ENCODE data around the gene GATA1.
"Not testable (repeated sequence)": the region's sequence is repeated elsewhere in the genome, so short reads cannot be mapped to it uniquely, and the experiment has no call there.

Gene GATA1

GRCh38 chrX:48816014-48816810, 29.8 kb downstream of the GATA1 start:
- DNase-seq = no peak

GRCh38 chrX:48818098-48818497, 31.7 kb downstream of the GATA1 start:
- no peak for DNase-seq

- DNase-seq = no peak
Measured at GRCh38 chrX:48818866-48819265, 32.5 kb downstream of the GATA1 start.

GRCh38 chrX:48819394-48819793, 33.0 kb downstream of the GATA1 start:
- not testable (repeated sequence) for DNase-seq

GRCh38 chrX:48823053-48823452, 36.7 kb downstream of the GATA1 start:
- no peak for DNase-seq

GRCh38 chrX:48824066-48824465, 37.7 kb downstream of the GATA1 start:
- DNase-seq = no peak

- DNase-seq = peak; percentile 33 to 58
Measured at GRCh38 chrX:48826135-48826875, 39.9 kb downstream of the GATA1 start, which contains the start of gene ERAS. Gene ERAS, plus strand, starts transcription at chrX:48826513. Its CDS starts 2,611 bp downstream, at chrX:48829124.

GRCh38 chrX:48826876-48827653, 40.7 kb downstream of the GATA1 start:
- peak; percentile 3 to 9 for DNase-seq

- no peak for DNase-seq
Measured at GRCh38 chrX:48827654-48827968, 41.2 kb downstream of the GATA1 start.

- DNase-seq = no peak
Measured at GRCh38 chrX:48829016-48829735, 42.8 kb downstream of the GATA1 start.

- DNase-seq = no peak
Measured at GRCh38 chrX:48831136-48831908, 44.9 kb downstream of the GATA1 start.

- no peak for DNase-seq
Measured at GRCh38 chrX:48831909-48832291, 45.5 kb downstream of the GATA1 start.

- peak; percentile 17 to 20 for DNase-seq
Measured at GRCh38 chrX:48833542-48834138, 47.2 kb downstream of the GATA1 start.

GRCh38 chrX:48834383-48834709, 48.0 kb downstream of the GATA1 start:
- no peak for DNase-seq

GRCh38 chrX:48835524-48836329, 49.3 kb downstream of the GATA1 start, which contains the start of gene PCSK1N:
Gene PCSK1N, minus strand, starts transcription at chrX:48835610. Its CDS starts 78 bp downstream, at chrX:48835532.
- DNase-seq = no peak

- no peak for DNase-seq
Measured at GRCh38 chrX:48839686-48840085, 53.3 kb downstream of the GATA1 start.
